ENCODE measurements around the gene DPF1.

- TF ChIP-seq, protein P1, sequence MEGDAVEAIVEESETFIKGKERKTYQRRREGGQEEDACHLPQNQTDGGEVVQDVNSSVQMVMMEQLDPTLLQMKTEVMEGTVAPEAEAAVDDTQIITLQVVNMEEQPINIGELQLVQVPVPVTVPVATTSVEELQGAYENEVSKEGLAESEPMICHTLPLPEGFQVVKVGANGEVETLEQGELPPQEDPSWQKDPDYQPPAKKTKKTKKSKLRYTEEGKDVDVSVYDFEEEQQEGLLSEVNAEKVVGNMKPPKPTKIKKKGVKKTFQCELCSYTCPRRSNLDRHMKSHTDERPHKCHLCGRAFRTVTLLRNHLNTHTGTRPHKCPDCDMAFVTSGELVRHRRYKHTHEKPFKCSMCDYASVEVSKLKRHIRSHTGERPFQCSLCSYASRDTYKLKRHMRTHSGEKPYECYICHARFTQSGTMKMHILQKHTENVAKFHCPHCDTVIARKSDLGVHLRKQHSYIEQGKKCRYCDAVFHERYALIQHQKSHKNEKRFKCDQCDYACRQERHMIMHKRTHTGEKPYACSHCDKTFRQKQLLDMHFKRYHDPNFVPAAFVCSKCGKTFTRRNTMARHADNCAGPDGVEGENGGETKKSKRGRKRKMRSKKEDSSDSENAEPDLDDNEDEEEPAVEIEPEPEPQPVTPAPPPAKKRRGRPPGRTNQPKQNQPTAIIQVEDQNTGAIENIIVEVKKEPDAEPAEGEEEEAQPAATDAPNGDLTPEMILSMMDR (IDR thresholded peaks at IDR 0.05), result no peak
- TF ChIP-seq POLR2A (IDR thresholded peaks at IDR 0.05), result no peak
These were observed 43.1 kb upstream of the DPF1 start for GRCh38 chr19:38266981-38267597.

Data from esophagus squamous epithelium (tissue), 4 donors.